GM19023 (cell line): ENCODE results near the gene BTNL2.
"Not testable (repeated sequence)": the region's sequence is repeated elsewhere in the genome, so short reads cannot be mapped to it uniquely, and the experiment has no call there.

Experiments
- ATAC-seq: cut with Tn5 transposase; IDR thresholded peaks from one replicate; pipeline ENCODE4 v1.9.1; 2021; ENCODE audit warnings: mild to moderate bottlenecking, moderate library complexity; ENCODE audit not compliant: unreplicated experiment

The BTNL2 gene, protein sequence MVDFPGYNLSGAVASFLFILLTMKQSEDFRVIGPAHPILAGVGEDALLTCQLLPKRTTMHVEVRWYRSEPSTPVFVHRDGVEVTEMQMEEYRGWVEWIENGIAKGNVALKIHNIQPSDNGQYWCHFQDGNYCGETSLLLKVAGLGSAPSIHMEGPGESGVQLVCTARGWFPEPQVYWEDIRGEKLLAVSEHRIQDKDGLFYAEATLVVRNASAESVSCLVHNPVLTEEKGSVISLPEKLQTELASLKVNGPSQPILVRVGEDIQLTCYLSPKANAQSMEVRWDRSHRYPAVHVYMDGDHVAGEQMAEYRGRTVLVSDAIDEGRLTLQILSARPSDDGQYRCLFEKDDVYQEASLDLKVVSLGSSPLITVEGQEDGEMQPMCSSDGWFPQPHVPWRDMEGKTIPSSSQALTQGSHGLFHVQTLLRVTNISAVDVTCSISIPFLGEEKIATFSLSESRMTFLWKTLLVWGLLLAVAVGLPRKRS

DNA sequence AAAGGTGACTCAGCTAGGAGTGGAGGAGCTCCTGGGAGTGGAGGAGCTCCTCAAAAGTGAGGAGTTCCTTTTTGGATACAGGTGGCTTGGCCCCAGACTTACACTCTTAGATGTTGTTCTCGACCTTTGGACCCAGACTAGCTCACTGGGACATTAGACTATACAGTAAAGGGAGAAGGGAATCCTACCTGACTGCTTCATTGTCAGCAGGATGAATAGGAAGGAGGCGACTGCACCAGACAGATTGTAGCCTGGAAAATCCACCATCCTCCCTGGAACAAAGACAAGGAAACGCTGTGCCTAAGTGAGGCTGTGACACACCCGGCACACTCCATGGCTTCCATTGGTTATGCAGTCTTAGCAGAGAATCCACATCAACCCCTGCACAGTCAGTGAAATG lies at the start of gene BTNL2:
BTNL2 (minus strand) TSS at position 325 of the 400 bp plus-strand sequence; CDS start at position 267, 58 bp downstream.
- no peak for ATAC-seq

DNA sequence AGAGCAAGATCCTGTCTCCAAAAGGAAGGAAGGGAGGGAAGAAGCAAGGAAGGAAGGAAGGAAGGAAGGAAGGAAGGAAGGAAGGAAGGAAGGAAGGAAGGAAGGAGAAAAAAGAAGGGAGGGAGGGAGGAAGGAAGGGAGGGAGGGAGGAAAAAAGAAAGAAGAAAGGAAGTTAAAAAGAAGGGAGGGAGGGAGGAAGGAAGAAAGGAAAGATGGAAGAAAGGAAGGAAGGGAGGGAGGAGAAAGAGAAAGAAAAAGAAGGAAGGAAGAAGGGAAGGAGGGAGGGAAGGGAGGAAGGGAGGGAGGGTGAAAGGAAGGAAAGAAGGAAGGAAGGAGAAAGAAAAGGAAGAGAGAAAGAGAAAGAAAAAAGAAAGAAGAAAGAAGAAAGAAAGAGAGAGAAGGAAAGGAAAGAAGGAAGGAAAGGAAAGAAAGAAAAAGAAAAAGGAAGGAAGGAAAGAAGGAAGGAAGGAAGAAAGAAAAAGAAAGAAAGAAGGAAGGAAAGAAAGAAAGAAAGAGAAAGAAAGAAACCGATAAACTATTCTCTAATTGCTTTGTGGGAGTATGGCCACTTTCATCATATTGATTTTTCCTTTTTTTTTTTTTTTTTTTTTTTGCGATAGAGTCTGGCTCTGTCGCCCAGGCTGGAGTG lies 42.2 kb upstream of the BTNL2 start:
- ATAC-seq = no peak

DNA sequence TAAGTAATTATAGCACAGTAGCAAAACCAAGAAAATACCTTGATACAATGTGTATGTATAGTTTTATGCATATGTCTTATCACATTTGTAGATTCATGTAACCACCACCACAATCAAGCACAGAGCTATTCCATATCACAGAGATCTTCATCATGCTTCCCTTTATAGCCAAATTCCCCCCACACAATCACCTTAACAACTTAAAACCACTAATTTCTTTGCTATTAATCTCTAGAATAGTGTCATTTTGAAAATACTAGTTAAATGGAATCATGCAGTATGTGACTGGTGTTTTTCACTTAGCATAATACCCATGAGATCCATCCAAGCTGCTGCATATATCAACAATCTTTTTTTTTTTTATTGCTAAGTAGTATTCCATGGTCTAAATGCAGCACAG lies 41.0 kb upstream of the BTNL2 start:
- ATAC-seq = no peak

DNA sequence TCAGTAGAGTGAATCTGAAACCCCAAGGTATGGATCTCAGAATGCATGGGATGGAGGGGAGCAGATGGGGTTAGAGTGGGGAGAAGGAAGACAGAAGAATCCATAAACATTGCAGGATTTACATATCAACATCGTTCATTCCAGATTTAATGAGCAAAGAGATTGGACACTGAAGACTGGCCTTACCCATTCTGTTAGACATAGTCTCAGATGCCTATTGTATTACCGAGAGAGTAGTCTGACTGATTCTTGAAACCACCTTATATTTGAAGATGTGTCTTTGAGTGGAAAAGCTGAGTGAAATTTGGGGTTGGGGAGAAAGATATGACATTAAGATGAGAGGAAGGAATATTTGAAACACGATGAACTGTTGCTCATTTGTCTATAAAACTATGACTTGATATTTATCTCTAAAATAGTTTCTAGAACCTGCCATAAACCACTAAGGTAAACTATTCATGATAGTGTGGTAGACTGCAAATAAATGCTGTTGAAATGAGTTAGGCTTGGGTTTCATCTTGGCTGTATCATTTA lies 38.4 kb upstream of the BTNL2 start:
- ATAC-seq = no peak

DNA sequence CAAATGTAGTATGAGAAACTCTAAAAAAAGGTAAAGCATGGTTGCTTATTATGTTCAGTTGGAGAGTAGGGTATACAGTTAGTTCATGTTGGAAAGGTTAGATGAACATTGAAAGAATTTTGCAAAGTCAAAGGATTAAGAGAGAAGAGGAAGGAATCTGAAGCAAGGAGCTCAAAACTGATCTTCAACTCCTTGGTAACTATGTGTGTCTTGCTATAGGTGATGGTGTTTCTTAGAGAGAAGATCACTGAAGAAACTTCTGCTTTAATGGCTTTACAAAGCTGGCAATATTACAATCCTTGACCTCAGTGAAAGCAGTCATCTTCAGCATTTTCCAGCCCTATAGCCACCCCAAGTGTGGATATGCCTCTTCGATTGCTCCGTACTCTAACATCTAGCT lies 37.5 kb upstream of the BTNL2 start:
- no peak for ATAC-seq

DNA sequence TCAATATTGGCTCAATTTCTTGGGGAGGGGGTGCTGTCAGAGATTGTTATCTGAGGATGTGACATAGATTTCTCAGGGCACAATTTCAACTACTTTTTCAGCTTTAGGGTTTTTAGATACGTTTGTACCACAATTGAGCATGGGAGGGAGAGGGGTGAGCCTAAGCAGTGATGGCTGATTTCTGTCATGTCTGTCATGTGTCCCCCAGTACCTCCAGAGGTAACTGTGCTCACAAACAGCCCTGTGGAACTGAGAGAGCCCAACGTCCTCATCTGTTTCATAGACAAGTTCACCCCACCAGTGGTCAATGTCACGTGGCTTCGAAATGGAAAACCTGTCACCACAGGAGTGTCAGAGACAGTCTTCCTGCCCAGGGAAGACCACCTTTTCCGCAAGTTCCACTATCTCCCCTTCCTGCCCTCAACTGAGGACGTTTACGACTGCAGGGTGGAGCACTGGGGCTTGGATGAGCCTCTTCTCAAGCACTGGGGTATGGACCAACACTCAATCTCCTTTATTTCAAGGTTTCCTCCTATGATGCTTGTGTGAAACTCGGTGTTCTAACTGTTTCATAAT lies 36.1 kb upstream of the BTNL2 start:
- ATAC-seq = no peak

DNA sequence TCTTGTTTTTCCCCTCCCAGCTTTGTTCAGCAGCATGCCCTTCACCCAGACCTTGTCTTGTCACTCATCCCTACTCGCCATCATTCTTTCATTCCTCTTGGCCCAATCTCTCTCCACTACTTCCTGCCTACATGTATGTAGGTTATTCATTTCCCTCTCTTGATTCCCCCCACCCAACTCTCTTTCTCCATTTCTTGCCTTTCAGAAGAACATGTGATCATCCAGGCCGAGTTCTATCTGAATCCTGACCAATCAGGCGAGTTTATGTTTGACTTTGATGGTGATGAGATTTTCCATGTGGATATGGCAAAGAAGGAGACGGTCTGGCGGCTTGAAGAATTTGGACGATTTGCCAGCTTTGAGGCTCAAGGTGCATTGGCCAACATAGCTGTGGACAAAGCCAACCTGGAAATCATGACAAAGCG lies 35.3 kb upstream of the BTNL2 start:
- no peak for ATAC-seq

DNA sequence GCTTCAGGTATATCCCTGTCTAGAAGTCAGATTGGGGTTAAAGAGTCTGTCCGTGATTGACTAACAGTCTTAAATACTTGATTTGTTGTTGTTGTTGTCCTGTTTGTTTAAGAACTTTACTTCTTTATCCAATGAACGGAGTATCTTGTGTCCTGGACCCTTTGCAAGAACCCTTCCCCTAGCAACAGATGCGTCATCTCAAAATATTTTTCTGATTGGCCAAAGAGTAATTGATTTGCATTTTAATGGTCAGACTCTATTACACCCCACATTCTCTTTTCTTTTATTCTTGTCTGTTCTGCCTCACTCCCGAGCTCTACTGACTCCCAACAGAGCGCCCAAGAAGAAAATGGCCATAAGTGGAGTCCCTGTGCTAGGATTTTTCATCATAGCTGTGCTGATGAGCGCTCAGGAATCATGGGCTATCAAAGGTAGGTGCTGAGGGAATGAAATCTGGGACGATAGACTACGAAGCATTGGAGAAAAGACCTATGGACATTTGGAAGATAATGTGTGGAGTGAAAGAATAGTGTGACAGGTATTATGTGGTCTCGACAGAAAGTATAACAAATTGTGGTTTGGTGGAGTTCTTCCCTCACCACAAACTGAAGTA lies 32.7 kb upstream of the BTNL2 start, which contains the start of gene HLA-DRA:
HLA-DRA (plus strand) TSS at position 286 of the 613 bp plus-strand sequence; CDS start at position 350, 64 bp downstream.
- peak; percentile 68 for ATAC-seq

DNA sequence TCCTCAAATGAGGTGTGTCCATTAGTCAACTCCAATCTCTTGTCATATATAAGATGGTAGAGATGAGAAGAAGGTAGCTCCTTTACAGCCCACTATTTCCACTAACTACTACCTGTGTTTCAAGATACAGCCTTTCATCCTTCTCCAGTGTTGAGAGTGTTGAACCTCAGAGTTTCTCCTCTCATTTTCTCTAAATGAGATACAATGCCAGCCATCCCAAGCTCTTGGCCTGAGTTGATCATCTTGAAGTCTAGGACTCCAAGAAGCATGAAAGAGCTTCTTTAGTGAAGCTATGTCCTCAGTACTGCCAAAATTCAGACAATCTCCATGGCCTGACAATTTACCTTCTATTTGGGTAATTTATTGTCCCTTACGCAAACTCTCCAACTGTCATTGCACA lies 32.2 kb upstream of the BTNL2 start:
- ATAC-seq = no peak

DNA sequence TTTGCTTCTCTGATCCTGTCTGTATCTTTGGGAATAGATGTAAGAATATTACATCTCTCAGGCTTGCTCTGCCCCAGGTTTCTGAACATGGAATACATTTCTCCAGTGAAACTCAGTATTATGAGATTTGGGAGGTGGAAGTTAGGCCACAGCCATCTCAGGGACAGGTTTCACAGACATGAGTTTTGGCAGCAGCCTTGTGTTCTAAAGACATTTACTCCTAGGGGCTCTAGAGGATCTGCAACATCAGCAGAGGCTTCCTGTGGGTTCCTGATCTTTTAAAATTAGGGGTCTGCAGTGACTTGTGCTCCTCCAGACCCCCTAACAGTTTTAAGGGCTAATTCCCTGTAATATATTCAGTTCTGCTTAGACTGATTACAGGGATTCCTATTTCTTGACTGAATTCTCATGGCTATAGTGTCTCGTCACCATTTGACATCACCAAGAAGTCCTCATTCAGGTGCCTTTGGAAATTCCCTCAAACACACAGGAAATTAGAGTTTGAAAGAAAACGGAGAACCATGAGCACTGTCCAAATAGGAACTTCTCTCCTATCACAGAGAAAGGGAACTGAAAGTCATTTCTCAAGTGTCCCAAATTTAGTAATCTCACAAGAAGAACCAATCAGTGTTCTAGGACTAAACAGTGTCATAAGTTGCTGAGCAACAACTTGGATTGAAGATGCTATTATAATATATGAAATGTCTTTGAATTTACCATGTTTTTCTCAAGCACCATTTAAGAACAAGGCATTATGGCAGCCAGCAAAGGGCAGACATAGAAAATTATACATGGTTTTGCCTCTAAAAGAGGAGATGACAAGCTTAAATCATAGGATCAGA lies 30.2 kb upstream of the BTNL2 start:
- ATAC-seq = no peak

DNA sequence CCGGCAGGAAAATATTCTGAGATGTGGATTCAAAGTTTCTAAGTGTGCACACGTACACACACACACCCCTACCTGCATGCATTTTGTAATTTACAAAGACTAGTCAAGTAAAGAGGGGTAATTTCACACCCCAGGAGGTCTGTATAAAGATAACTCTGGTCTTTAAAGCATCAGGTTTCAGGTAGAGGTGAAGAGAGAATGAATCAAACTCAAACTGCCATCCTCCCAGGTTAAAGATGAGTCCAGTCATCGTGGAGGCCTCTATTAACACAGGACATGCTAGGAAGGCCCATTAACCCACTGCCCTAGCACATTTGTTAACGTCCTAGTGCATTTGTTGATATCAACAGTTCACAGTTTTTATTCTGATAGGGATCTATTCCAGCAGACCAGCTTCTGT lies 29.2 kb upstream of the BTNL2 start:
- ATAC-seq = no peak

DNA sequence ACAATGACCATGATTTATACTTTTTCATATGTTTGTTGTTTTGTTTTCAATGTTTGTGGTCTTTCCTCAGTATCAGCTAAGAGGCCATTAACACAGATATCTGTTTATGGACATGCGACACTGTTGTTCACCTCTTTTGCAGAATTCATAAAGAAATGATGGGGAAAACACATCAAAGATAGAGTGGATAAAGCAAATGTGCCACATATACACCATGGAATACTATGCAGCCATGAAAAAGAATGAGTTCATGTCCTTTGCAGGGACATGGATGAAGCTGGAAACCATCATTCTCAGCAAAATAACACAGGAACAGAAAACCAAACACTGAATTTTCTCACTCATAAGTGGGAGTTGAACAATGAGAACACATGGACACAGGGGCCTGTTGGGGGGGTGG lies 27.0 kb upstream of the BTNL2 start:
- not testable (repeated sequence) for ATAC-seq

DNA sequence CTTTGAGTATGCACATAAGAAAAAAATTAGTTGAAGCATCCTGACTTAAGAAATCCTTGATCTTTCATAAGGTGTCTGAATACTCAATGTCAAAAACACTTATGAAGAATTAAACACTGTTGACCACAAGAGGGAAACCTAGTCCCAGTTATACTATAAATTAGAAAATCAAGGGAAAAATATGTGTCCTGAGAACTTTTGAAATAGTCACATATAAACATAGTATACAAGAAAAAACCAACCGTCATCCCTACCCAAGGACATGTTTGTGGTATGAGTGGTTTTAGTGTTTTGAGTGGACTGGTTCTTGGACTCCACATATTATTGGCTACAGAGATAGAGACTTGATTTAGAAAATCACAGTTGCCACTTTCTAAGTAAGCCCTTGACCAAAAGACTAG lies 25.1 kb upstream of the BTNL2 start:
- no peak for ATAC-seq

DNA sequence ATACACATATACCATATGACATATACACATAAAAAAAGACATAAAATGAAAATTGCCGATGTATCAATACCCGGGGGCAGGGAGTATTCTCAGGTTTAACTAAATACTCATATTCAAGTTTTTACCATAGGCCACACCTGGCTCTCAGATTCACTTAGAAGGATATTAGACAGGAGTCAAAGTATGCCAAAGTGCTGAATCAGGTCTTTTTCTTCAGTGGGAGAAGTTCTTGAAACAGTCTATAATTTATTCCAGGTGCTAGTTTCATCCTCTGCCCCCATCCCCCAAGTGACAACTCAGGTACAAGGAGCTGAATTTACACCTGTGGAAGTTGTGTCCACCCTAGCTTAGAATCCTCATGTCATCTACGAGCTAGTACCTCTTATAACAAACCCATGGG lies 24.2 kb upstream of the BTNL2 start:
- no peak for ATAC-seq

DNA sequence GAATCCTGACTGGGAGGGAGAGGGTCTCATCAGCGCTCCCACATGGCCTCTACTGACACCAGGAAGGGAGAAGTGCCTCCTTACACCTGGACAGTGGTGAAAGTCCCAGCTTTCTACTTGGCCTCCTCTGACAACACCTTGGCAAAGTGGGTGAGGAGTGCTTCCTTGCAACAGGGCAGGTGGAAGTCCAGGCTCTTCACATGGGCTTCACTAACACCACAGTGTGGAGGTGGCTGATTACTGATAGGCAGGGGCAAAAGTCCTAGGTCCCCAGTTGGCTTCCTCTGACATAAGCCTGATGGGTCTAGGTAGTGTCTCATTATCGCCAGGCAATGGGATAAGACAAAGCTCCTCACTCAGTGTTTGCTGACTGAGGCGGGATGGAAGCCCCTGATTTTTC lies 23.2 kb upstream of the BTNL2 start:
- ATAC-seq = no peak

DNA sequence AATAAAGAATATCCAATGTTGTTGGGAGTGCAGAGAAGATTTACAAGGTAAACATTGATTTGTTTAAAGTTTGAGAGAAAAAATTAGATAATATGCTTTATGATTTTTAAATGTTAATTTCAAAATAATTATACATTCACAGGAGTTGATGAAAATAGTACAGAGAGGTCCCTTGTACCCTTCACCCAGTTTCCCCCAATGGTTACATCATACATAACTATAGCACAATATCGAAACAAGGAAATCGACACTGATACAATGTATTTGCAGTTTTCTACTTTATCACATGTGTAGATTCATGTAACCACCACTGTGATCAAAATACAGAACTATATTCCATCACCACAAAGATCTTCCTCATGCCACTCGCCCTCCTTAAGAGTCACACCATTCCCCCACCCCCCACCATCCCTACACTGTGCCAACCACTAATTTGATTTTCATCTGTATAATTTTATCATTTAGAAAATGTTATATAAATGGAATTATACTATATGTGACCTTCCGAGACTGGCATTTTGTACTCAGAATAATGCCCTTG lies 21.0 kb upstream of the BTNL2 start:
- no peak for ATAC-seq

DNA sequence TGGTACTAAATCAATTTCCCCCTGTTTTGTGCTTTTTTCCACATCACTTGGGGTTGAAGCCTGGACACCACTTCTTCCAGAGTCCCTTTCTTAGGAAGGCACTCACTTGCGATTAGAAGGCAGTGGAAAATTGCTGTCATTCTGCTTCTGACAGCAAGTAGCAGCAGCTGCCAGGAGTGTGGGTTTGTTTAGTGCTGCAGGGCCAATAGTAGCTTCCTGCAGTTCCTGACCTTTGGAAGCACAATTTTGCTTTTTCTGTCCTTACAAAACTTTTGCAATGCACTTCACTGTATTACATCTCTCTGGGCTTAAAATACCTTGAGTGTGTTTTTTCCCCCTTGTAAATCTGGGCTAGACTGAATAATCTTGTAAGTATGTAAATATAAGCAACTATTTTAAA lies 20.2 kb upstream of the BTNL2 start:
- no peak for ATAC-seq

DNA sequence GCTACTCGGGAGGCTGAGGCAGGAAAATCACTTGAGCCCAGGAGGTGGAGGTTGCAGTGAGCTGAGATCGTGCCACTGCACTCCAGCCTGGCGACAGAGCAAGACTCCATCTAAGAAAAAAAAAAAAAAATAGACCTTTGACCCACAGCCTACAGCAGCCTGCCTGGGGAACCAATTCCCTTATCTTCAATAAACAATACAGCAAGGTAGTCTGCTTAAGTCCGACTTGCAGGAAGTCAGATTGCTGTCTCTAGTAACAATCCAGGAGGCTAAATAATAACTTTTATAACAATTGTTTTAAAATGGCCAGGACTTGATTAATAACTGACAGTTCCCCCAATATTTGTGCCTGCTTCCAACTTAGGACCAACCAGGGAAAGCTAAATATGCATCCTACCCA lies 19.4 kb upstream of the BTNL2 start:
- no peak for ATAC-seq

DNA sequence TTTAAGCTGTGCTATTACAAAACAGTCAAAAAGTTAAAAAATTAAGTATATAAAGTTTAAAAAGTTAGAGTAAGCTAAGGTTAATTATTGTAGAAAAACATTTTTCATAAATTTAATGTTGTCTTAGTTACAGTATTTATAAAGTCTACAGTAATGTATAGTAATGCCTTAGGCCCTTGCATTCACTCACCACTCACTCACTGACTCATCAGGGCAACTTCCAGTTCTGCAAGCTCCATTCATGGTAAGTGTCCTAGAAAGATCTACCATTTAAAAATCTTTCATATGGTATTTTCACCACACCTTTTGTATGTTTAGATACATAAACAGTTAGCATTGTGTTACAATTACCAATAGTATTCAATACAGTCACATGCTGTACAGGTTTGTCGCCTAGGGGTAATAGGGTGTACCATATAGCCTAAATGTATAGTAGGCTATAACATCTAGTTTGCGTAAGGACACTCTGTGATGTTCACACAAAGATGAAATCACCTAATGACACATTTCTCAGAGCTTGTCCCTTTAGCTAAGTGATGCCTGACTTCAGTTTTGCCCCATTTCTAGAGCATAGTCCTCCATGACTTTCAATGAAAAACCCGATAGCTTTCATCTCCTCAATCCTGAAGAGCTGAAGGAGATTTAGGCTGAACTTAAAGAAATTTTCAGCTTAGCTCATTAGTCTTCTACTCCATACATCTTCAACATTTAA lies 17.8 kb upstream of the BTNL2 start:
- no peak for ATAC-seq
